Gastrocnemius medialis (tissue), 4 donors: Measurements from ENCODE around the gene MDFIC. TPM values are rescaled to one million over a fixed set of nuclear protein-coding genes. Genes with fewer than 3 reads are reported as not detected.

Source experiments
- ATAC-seq, 2 donors: fragments of 150-250 bp; one replicate each; pipeline ENCODE4 v1.9.1; 2016
- DNase-seq, 2 donors: peaks; one replicate each; pipeline ENCODE4 v3.0.0-alpha.2; 2019
- H3K27ac ChIP-seq, 4 donors: fragments of 200-600 bp; sonication (generic); 1 replicate in 1 of 4; 2 replicates in 3 of 4; pipeline ENCODE4 v1.5.1; 2016 to 2018; ENCODE audit warnings: mild to moderate bottlenecking in 2 of 4, moderate library complexity in 1 of 4
- H3K27me3 ChIP-seq, 3 donors: fragments of 200-600 bp; sonication (generic) in 2 of 3; 1 replicate in 1 of 3; 2 replicates in 2 of 3; pipeline versions ENCODE4 v1.5.1 to v1.6.0; 2016 to 2019; ENCODE audit warnings: mild to moderate bottlenecking in 1 of 3, moderate library complexity in 1 of 3
- H3K36me3 ChIP-seq, 2 donors: fragments of 200-600 bp; sonication (generic) in 1 of 2; one replicate each; pipeline ENCODE4 v1.5.1; 2017 to 2018
- H3K4me1 ChIP-seq, 2 donors: fragments of 200-600 bp; sonication (generic) in 1 of 2; one replicate each; pipeline ENCODE4 v1.5.1; 2016 to 2017; ENCODE audit warnings: mild to moderate bottlenecking in 2 of 2
- H3K4me3 ChIP-seq, 4 donors: fragments of 200-600 bp; sonication (generic) in 3 of 4; 1 replicate in 1 of 4; 2 replicates in 3 of 4; pipeline ENCODE4 v1.5.1; 2016 to 2019; ENCODE audit warnings: mild to moderate bottlenecking in 2 of 4
- H3K9me3 ChIP-seq, 3 donors: fragments of 200-600 bp; sonication (generic) in 2 of 3; 1 replicate in 1 of 3; 2 replicates in 2 of 3; pipeline ENCODE4 v1.5.1; 2016 to 2019
- POLR2A ChIP-seq, 2 donors: fragments of 450-650 bp; IDR thresholded peaks; one replicate each; pipeline ENCODE4 v1.6.1; 2017; ENCODE audit warnings: antibody characterized with exemption in 2 of 2, mild to moderate bottlenecking in 2 of 2, moderate library complexity in 2 of 2
- in situ Hi-C, 4 donors: fragments of 200-750 bp; cut with MboI; loops; one replicate each; pipeline versions ENCODE4 v1.15.0 to v1.8.0; 2017; ENCODE audit warnings: low sequenced_read_pairs in 4 of 4
- intact Hi-C: fragments of 100-400 bp; cut with DNase I; formaldehyde crosslinking; loops from one replicate; pipeline ENCODE4 v1.15.1; 2023; ENCODE audit warnings: low total_unique reads
- total RNA-seq, 4 donors: library from RNA; depleted of rRNA; stranded (reverse); fragments of >200 nt; gene quantifications; one replicate each; pipeline versions ENCODE4 v1.1.0 to v1.2.3, GENCODE V29; 2016
- TF ChIP-seq, protein P1 (sequence below), 5 experiments: fragments of 450-650 bp in 3 of 5; fragments of 200-600 bp in 2 of 5; sonication (generic) in 2 of 5; IDR thresholded peaks in 4 of 5; conservative IDR thresholded peaks in 1 of 5; 1 replicate in 4 of 5; 2 replicates in 1 of 5; pipeline ENCODE4 v1.5.1; 2016 to 2019; ENCODE audit warnings: antibody characterized with exemption in 5 of 5, mild to moderate bottlenecking in 3 of 5, moderate library complexity in 3 of 5

Gene MDFIC
- total RNA-seq, 4 donors from 2014 or later = 6.3 to 11.6 (median 10.6) TPM

DNA sequence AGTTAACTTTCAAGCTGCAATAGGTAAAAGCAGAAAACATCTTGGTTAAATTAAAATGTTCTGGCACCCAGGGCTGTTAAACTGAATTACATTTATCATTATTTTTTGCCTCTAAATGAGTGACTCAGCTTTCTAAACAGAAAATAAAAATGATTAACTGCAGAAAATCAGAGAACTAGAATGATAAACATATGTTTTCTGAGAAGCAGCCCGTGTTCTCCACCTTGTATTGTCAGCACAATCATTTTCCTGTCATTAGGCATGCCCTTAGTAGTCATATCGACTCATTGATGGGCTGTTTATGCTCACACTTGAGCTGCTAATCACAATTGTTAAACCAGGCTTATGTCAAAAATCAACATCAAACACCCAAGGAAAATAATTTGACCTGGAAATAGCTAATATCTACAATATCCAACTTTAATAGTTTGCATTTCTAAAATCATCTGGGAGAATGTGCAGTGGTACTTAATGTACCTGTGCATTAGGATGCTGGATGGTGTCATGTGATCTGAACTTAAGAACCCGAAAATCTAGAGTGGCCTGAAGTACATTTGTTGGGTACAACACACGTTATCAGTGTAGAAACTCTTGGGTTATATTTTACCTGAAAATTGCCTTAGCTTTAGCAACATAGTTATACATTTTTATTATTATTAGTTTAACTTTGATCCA is 2.3 kb downstream of the MDFIC start:
- H3K27ac ChIP-seq = peak overlapping the region; percentile 35 to 85 (median 81)
- no peaks in the 10 kb centered on the region for H3K27me3 ChIP-seq
- no peak for ATAC-seq
- H3K4me1 ChIP-seq = peaks cover 8 to 12% of the 10 kb centered on the region in 2 donors
- H3K9me3 ChIP-seq = no peaks in the 10 kb centered on the region
- no peak for DNase-seq
- peak overlapping the region in 3 of 4 donors; percentile 84 to 96 (median 89) for H3K4me3 ChIP-seq
- H3K36me3 ChIP-seq = no peaks in the 10 kb centered on the region
- TF ChIP-seq, protein P1, sequence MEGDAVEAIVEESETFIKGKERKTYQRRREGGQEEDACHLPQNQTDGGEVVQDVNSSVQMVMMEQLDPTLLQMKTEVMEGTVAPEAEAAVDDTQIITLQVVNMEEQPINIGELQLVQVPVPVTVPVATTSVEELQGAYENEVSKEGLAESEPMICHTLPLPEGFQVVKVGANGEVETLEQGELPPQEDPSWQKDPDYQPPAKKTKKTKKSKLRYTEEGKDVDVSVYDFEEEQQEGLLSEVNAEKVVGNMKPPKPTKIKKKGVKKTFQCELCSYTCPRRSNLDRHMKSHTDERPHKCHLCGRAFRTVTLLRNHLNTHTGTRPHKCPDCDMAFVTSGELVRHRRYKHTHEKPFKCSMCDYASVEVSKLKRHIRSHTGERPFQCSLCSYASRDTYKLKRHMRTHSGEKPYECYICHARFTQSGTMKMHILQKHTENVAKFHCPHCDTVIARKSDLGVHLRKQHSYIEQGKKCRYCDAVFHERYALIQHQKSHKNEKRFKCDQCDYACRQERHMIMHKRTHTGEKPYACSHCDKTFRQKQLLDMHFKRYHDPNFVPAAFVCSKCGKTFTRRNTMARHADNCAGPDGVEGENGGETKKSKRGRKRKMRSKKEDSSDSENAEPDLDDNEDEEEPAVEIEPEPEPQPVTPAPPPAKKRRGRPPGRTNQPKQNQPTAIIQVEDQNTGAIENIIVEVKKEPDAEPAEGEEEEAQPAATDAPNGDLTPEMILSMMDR (IDR thresholded peaks at IDR 0.05 in 4 of 5, conservative IDR thresholded peaks at IDR 0.05 in 1 of 5) = no peak
- no peak for TF ChIP-seq POLR2A (IDR thresholded peaks at IDR 0.05)
- intact Hi-C loops (loop anchor here (5.0 to 10.0 kb wide), 2 partner anchors 53 to 161 kb away; no protein-coding TSS in a partner anchor), in situ Hi-C loops (loop anchor here in 1 of 4 donors (5.0 kb wide), 1 partner anchor 83 kb away; no protein-coding TSS in a partner anchor)

DNA sequence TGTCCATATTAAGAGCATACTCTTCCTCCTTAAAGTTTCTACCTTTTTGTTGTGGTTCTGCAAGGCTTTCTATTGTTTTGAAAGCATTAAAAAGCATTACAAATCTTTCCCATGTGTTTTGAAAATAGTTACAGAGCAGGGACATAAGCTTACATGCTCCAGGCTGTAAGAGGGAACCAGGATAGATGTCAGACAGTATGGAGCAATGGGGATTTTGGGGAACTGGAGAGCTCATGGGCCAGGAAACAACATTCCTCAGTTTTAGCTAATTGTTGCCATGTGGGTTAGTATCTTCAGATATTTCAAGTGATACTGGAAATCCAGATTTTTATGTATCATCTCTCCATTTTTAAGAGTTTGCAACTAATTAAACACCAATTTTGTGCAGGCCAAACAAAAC is 3.5 kb downstream of the MDFIC start:
- H3K27ac ChIP-seq = no peak overlapping the region
- no peak for TF ChIP-seq POLR2A (IDR thresholded peaks at IDR 0.05)
- TF ChIP-seq, protein P1 (IDR thresholded peaks at IDR 0.05 in 4 of 5, conservative IDR thresholded peaks at IDR 0.05 in 1 of 5) = no peak
- no peaks in the 10 kb centered on the region for H3K9me3 ChIP-seq
- ATAC-seq (no peak), DNase-seq (no peak)
- intact Hi-C loops = loop anchor here (10.0 kb wide), 1 partner anchor 159 kb away; no protein-coding TSS in a partner anchor
- no peaks in the 10 kb centered on the region for H3K27me3 ChIP-seq
- no peak overlapping the region for H3K4me3 ChIP-seq
- in situ Hi-C loops = no loop called here
- H3K4me1 ChIP-seq = peaks cover 12% of the 10 kb centered on the region in 2 donors
- H3K36me3 ChIP-seq = no peaks in the 10 kb centered on the region

DNA sequence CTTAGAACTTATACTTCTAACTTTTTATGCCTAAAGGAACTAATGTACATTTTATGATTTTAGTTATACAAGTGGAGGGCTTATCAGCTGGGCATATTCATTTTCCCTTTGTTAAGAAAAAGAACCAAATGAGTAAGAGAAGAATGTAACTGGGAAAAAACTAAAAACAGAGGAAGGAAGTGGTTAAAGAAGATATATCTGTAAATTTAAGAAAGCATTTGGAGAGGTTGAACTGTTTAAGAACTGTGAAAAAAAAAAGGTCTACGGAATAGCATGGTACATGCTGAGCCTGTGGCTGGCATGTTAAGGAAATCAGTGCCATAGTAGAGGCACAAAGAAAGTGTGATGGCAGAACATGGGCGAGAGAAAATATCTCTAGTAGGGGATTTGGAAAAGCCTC is 6.2 kb downstream of the MDFIC start:
- intact Hi-C loops = loop anchor here (10.0 kb wide), 1 partner anchor 157 kb away; no protein-coding TSS in a partner anchor
- H3K36me3 ChIP-seq = no peaks in the 10 kb centered on the region
- H3K4me1 ChIP-seq = peaks cover 12 to 22% of the 10 kb centered on the region in 2 donors
- no peak overlapping the region for H3K27ac ChIP-seq
- no peak overlapping the region for H3K4me3 ChIP-seq
- TF ChIP-seq, protein P1 (IDR thresholded peaks at IDR 0.05 in 4 of 5, conservative IDR thresholded peaks at IDR 0.05 in 1 of 5) = no peak
- TF ChIP-seq POLR2A (IDR thresholded peaks at IDR 0.05) = no peak
- DNase-seq (no peak), ATAC-seq (no peak)
- in situ Hi-C loops = no loop called here
- H3K9me3 ChIP-seq = no peaks in the 10 kb centered on the region
- H3K27me3 ChIP-seq = no peaks in the 10 kb centered on the region

DNA sequence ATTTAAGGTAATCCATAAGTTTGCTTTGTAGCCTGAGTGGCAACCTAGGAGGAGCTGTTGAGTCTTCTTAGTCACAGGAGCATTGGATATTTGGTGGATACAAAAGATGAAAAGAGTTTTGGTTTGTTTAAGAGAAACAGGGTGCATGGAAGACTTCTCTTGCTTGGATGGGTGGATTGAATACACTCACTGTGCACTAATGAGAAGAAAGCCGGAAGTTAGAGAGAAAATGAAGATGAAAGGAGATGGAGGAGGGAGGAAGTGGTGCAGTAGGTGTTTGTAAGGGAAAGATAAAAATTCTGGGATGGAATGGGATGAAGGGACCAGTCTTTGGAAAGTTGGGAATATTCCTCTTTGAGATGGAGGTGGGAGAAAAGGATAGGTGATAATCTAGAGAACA is 7.7 kb downstream of the MDFIC start:
- H3K4me1 ChIP-seq = peaks cover 4 to 15% of the 10 kb centered on the region in 2 donors
- TF ChIP-seq, protein P1 (IDR thresholded peaks at IDR 0.05 in 4 of 5, conservative IDR thresholded peaks at IDR 0.05 in 1 of 5) = no peak
- no peak for TF ChIP-seq POLR2A (IDR thresholded peaks at IDR 0.05)
- in situ Hi-C loops (no loop called here), intact Hi-C loops (loop anchor here (10.0 kb wide), 1 partner anchor 155 kb away; no protein-coding TSS in a partner anchor)
- ATAC-seq (no peak), DNase-seq (no peak)
- H3K9me3 ChIP-seq = no peaks in the 10 kb centered on the region
- no peak overlapping the region for H3K4me3 ChIP-seq
- no peaks in the 10 kb centered on the region for H3K36me3 ChIP-seq
- no peaks in the 10 kb centered on the region for H3K27me3 ChIP-seq
- H3K27ac ChIP-seq = no peak overlapping the region
